Measurements from ENCODE around the gene CNR2.

- no peak for TF ChIP-seq CTCF (IDR thresholded peaks at IDR 0.05)
- no peak for TF ChIP-seq POLR2AphosphoS5 (IDR thresholded peaks at IDR 0.05)
- no peak for TF ChIP-seq POLR2A (IDR thresholded peaks at IDR 0.05)
These were observed 9.3 kb upstream of the CNR2 start for GRCh38 chr1:23922321-23922943.

Data from prostate gland (tissue), 2 donors.